ENCODE results near the gene SH3RF1. TPM values are rescaled to one million over a fixed set of nuclear protein-coding genes. Genes with fewer than 3 reads are reported as not detected.

The SH3RF1 gene
- total RNA-seq, 2 experiments from 2014 or later: 0.19 to 0.24 TPM

DNA sequence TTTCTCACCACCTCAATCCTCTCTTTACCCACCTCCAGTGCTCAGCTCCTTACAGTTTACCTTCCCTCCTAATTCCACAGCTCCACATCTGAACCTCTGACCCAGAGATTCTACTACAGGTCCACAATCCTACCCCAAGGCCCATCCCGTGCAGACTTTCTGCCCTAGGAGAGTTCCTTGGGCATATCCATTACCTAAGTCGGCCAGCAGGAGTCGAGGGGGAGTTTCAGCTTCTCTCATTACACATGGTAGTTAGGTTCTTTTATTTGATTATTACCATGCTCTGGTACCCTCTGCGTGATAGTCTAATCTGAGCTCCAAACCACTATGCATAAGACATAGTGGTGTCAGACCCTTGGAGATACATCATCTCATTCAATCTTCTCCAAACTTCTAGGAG is 117.9 kb downstream of the SH3RF1 start:
- no peak for DNase-seq
- ChIA-PET POLR2A (no interaction called here), CTCF (no interaction called here)
- Mint-ChIP-seq H3K27ac (no peak overlapping the region), H3K27me3 (peaks cover 8% of the 10 kb centered on the region), H3K9me3 (no peaks in the 10 kb centered on the region), H3K4me3 (no peak overlapping the region), H3K36me3 (no peaks in the 10 kb centered on the region), H3K4me1 (ENCODE audit: low read depth) (no peaks in the 10 kb centered on the region)
- intact Hi-C loops (cut with micrococcal nuclease): no loop called here

DNA sequence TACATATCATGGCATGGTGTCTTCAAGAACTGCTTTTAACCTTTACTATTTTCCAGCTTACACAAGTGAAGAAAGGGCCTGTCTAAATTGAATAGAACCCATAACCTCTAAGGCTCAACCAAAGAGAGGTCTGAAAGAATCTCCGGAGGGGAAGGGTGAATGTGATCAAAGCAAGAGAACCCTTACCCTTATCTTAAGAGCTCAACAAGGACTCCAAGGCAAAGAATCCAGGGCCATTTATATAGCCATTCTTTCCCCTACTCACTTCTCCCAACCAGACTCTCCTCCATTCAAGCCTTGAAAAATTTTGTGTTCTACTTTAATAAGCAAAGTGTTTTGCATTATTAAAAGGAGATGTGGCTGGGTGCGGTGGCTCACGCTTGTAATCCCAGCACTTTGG is 118.7 kb downstream of the SH3RF1 start:
- Mint-ChIP-seq H3K36me3 (no peaks in the 10 kb centered on the region), H3K4me3 (no peak overlapping the region)

DNA sequence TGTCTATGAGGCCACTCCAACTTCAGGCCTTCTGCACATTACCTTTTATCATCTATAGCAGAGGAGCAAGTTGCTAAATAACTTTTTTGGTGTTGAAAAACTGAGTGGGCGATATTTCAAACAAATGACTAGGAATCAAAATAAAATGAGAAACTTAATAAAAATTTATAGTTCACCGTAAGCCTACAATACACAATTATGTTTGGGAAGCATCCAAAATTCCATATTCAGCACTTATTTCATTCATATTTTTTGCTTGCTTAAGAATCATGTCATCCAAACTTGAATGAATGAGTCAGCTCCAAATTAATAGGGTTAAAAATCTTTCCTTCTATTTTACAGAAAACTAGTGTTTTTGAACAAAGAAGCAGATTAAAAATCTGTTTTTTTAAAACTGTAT is 119.1 kb downstream of the SH3RF1 start:
- Mint-ChIP-seq H3K9me3 (no peaks in the 10 kb centered on the region), H3K4me1 (ENCODE audit: low read depth) (no peaks in the 10 kb centered on the region), H3K4me3 (no peak overlapping the region), H3K27me3 (peaks cover 7% of the 10 kb centered on the region), H3K27ac (no peak overlapping the region), H3K36me3 (no peaks in the 10 kb centered on the region)
- no peak for DNase-seq
- ChIA-PET CTCF (no interaction called here), POLR2A (no interaction called here)
- intact Hi-C loops (cut with micrococcal nuclease): no loop called here

More for the DNA sequence above, 118.7 kb downstream of the SH3RF1 start:
- ChIA-PET CTCF (no interaction called here), POLR2A (no interaction called here)
- no peak for DNase-seq
- Mint-ChIP-seq H3K27ac (no peak overlapping the region), H3K27me3 (peaks cover 8% of the 10 kb centered on the region), H3K4me1 (ENCODE audit: low read depth) (no peaks in the 10 kb centered on the region), H3K9me3 (no peaks in the 10 kb centered on the region)
- intact Hi-C loops (cut with micrococcal nuclease): no loop called here

DNA sequence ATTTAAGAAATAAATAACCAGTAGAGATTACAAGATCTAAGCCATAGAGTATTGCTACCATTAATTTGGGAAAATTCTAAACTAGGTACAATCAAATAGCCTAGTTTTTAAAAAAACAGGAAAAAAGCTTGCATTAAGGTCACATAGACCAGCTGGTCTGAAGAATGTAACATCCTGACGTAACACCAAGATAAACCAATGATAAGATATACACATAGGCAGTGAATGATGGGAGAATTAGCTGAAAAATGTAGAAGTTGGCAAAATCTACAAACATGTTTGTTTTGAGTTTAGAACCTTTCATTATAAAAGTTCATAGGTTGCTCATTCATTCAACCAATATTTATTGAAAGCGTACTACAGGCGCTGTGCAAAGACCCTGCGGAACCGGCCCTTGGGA is 120.0 kb downstream of the SH3RF1 start:
- Mint-ChIP-seq H3K27ac (no peak overlapping the region), H3K36me3 (no peaks in the 10 kb centered on the region), H3K4me1 (ENCODE audit: low read depth) (no peaks in the 10 kb centered on the region), H3K4me3 (no peak overlapping the region), H3K9me3 (no peaks in the 10 kb centered on the region), H3K27me3 (peaks cover 3% of the 10 kb centered on the region)
- POLR2A ChIA-PET: no interaction called here
- no peak for DNase-seq
- intact Hi-C loops (cut with micrococcal nuclease): no loop called here
- CTCF ChIA-PET: no interaction called here

DNA sequence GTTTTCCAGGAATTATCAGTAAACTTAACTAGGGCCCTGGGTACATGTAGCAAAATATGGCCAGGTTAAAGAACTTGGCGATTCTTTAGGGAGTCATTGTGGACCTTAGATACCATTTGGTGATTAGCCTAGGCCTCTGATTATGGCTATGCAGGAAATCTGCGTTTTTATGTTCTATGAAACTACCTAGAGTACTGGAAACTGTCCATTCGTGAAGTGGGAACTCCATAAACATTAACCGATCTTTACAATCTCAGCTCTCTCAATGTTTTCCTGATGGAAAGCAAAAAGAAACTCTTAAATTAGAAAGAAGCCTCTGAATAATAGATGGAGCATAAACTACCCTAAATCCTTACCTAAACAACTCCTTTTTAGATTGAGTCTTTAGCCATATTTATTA is 121.9 kb downstream of the SH3RF1 start:
- Mint-ChIP-seq H3K4me3 (no peak overlapping the region), H3K9me3 (no peaks in the 10 kb centered on the region), H3K36me3 (no peaks in the 10 kb centered on the region), H3K27me3 (no peaks in the 10 kb centered on the region), H3K27ac (no peak overlapping the region), H3K4me1 (ENCODE audit: low read depth) (no peaks in the 10 kb centered on the region)
- intact Hi-C loops (cut with micrococcal nuclease): no loop called here
- ChIA-PET POLR2A (no interaction called here), CTCF (no interaction called here)
- DNase-seq: no peak

DNA sequence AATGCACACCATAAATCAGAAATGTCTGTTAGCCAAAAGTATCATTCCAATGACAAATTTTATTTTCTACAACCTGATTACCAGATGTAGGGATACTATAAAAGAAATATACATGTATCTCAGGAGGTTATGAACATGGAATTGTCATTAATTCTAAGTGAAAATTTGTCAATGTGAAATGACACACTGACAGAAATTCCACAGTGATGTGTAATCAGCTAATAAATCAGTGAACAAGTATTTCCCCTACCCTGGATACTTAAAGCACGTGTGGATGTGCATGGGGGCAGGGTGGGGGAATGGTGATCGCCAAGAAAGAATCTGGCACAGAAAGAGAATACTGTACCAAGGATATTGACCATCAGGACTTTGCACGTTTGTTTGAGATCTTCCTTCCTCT is 123.6 kb downstream of the SH3RF1 start:
- POLR2A ChIA-PET: no interaction called here
- CTCF ChIA-PET: no interaction called here
- no peak for DNase-seq
- Mint-ChIP-seq H3K4me1 (ENCODE audit: low read depth) (no peaks in the 10 kb centered on the region), H3K4me3 (no peak overlapping the region), H3K36me3 (no peaks in the 10 kb centered on the region), H3K27me3 (peaks cover 6% of the 10 kb centered on the region), H3K9me3 (no peaks in the 10 kb centered on the region), H3K27ac (no peak overlapping the region)
- intact Hi-C loops (cut with micrococcal nuclease): no loop called here

DNA sequence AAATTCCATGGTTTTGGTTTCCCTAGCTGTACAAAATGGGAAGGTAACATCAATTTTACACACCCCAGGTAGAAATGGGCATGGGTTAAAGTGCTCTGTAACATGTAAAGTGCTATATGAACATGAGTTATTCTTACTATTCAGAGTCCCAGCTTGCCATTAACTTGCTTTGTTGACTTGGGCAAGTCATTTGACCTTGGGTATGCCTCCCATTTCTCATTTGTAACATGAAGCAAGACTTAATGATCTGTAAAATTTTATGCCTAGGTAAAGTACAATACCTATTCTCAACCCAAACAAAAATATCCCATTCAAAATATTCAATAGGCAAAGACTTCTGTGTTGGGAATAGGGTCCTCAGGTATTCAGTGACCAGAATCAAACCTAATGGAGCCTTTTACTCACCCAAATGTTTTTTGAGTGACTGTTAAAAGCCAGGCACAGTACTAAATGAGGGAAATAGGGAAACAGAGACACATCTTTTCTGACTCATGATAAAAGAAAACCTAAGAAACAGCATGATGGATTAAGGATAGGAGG is 126.6 kb downstream of the SH3RF1 start:
- H3K4me1 Mint-ChIP-seq (ENCODE audit: low read depth): no peaks in the 10 kb centered on the region
- ChIA-PET CTCF (no interaction called here), POLR2A (no interaction called here)
- no peak for DNase-seq
- H3K9me3 Mint-ChIP-seq: no peaks in the 10 kb centered on the region
- intact Hi-C loops (cut with micrococcal nuclease): no loop called here
- no peak overlapping the region for H3K4me3 Mint-ChIP-seq
- peaks cover 6% of the 10 kb centered on the region for H3K27me3 Mint-ChIP-seq
- H3K27ac Mint-ChIP-seq: no peak overlapping the region
- H3K36me3 Mint-ChIP-seq: no peaks in the 10 kb centered on the region

DNA sequence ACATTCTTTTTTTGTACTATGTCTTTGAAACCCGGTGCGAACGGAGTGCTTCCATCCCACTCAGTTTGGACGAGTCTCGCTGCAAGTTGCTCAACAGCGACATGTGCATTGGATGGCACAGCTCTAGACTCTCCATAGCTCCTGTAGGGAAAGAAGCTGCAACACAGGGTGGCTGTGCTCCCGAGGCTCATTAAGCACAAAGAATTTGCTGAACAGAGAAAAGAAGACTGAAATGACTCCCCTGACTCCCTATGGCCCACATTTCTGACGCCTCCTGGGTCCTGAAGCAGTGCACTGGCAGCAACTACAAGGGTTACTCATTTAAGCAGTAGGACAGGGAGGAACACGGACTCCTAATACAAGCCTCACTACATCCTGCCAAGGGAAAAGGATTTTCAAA is 127.4 kb downstream of the SH3RF1 start:
- intact Hi-C loops (cut with micrococcal nuclease): no loop called here
- Mint-ChIP-seq H3K36me3 (no peaks in the 10 kb centered on the region), H3K27ac (no peak overlapping the region), H3K27me3 (peaks cover 6% of the 10 kb centered on the region), H3K4me1 (ENCODE audit: low read depth) (no peaks in the 10 kb centered on the region), H3K4me3 (no peak overlapping the region), H3K9me3 (no peaks in the 10 kb centered on the region)
- DNase-seq: no peak
- CTCF ChIA-PET: no interaction called here
- POLR2A ChIA-PET: no interaction called here

DNA sequence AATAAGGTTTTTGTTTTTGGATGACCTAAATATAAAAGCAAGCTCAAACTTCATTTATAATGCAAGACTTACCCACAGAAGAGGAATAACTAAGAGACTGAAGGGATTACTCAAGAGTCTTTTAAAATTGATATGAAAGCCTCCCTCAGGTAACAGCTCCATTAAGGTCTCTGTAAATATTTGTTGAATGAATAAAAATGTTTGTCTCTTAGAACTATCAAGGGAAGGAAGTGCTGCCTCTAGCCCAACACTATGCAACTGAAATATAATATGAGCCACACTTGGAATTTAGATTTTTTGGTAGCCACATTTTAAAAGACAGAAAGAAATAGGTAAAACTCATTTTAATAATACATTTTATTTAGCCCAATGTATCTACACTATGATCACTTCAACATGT is 127.8 kb downstream of the SH3RF1 start:
- no peak for DNase-seq
- intact Hi-C loops (cut with micrococcal nuclease): no loop called here
- H3K4me1 Mint-ChIP-seq (ENCODE audit: low read depth): no peaks in the 10 kb centered on the region
- ChIA-PET CTCF (no interaction called here), POLR2A (no interaction called here)
- no peak overlapping the region for H3K27ac Mint-ChIP-seq
- no peak overlapping the region for H3K4me3 Mint-ChIP-seq
- H3K9me3 Mint-ChIP-seq: no peaks in the 10 kb centered on the region
- H3K27me3 Mint-ChIP-seq: peaks cover 6% of the 10 kb centered on the region
- H3K36me3 Mint-ChIP-seq: no peaks in the 10 kb centered on the region

DNA sequence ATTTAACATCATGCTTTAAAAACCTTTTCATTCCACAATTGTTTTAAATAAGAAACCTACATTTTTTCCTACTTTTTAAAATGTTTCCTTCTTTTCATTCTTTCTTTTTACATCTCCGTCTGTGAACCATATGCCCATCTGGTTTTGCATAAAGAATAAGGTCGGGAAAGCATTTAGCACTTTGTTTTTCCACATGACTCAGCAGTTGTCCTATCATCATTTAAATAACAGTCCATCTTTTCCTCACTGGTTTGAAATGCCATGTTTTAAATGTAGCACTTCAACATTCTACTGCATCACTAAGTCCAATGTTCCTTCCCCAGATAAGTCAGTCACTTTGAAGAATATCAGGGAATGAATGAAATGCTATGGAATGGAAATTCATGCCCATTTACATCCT is 128.4 kb downstream of the SH3RF1 start:
- CTCF ChIA-PET: no interaction called here
- POLR2A ChIA-PET: no interaction called here

DNA sequence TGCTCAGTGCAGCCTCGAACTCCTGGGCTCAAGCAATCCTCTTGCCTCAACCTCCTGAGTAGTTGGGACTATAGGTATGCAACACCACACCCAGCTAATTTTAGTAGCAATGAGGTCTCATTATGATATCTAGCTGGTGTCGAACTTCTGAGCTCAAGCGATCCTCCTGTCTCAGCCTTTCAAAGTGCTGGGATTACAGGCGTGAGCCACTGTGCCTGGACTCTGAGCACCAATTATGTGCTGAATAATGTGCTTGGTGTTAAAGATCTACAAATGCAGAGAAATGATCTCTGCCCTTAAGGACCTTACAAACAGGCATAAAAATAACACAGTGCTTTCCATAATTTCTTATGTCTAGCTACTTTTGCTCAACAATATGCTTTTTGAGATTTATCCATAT is 131.7 kb downstream of the SH3RF1 start:
- intact Hi-C loops (cut with micrococcal nuclease): no loop called here
- no peak overlapping the region for H3K27ac Mint-ChIP-seq
- CTCF ChIA-PET: no interaction called here
- H3K4me3 Mint-ChIP-seq: no peak overlapping the region
- H3K36me3 Mint-ChIP-seq: no peaks in the 10 kb centered on the region
- H3K27me3 Mint-ChIP-seq: peaks cover 9% of the 10 kb centered on the region
- DNase-seq: no peak
- no peaks in the 10 kb centered on the region for H3K9me3 Mint-ChIP-seq
- POLR2A ChIA-PET: no interaction called here
- H3K4me1 Mint-ChIP-seq (ENCODE audit: low read depth): no peaks in the 10 kb centered on the region

More for the DNA sequence above, 128.4 kb downstream of the SH3RF1 start:
- Mint-ChIP-seq H3K4me1 (ENCODE audit: low read depth) (no peaks in the 10 kb centered on the region), H3K4me3 (no peak overlapping the region), H3K9me3 (no peaks in the 10 kb centered on the region), H3K27me3 (peaks cover 6% of the 10 kb centered on the region), H3K36me3 (no peaks in the 10 kb centered on the region), H3K27ac (no peak overlapping the region)
- no peak for DNase-seq
- intact Hi-C loops (cut with micrococcal nuclease): no loop called here

DNA sequence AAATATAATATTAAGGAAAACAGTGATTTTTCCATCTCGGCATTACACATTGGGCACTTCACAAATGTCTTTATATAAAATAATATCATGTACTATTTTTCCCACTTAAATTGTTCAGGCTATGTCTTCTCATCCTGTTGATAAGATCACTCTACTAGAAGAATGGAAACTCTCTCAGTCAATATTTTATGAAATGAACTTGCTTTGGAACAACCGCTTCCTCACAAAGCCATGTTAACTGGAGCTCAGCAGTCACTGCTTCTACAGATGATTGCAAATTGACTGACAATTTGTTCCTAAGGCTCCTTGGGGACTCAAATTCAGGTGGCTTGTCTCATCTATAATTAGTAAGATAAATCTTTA is 133.2 kb downstream of the SH3RF1 start:
- Mint-ChIP-seq H3K36me3 (no peaks in the 10 kb centered on the region), H3K4me1 (ENCODE audit: low read depth) (no peaks in the 10 kb centered on the region), H3K9me3 (no peaks in the 10 kb centered on the region), H3K4me3 (no peak overlapping the region), H3K27ac (no peak overlapping the region), H3K27me3 (peaks cover 3% of the 10 kb centered on the region)
- intact Hi-C loops (cut with micrococcal nuclease): no loop called here
- no peak for DNase-seq
- ChIA-PET CTCF (no interaction called here), POLR2A (no interaction called here)

DNA sequence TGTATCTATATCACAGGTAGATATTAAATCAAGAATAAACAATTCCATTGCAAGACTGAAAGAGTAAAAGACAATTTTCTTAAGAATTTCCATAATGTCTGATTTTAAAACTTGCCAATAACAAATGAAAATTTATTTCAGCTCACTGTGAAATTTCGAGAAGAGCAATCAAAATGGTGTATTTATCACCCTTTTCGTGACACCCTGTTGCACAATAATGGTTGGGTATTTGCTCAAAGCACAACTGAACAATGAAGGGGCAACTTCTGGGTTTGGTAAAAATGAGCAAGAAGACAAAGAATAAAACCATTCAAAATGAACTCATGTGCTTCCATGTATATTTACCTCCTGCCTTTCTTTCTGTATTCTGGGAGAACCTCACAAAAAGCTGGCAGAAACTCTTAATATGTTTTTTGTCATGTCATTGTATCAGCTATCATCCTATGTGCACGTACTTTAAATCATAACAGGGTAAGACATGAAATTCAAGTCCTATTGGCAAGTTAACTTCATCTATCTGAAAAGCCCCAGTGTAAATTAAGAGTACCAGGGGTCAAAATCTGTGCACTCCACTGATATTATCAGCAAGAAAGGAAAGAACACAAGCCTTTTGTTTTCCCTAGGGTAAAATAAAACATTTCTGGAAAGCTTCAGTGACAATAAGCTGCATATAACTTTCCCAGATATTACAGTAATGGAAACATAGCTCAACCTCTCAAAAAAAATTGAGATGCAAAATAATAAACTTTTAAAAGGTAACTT is 133.8 kb downstream of the SH3RF1 start:
- H3K36me3 Mint-ChIP-seq: no peaks in the 10 kb centered on the region
- H3K4me1 Mint-ChIP-seq (ENCODE audit: low read depth): no peaks in the 10 kb centered on the region
- POLR2A ChIA-PET: no interaction called here
- no peaks in the 10 kb centered on the region for H3K9me3 Mint-ChIP-seq
- CTCF ChIA-PET: no interaction called here
- no peak overlapping the region for H3K4me3 Mint-ChIP-seq
- peaks cover 3% of the 10 kb centered on the region for H3K27me3 Mint-ChIP-seq
- no peak for DNase-seq
- H3K27ac Mint-ChIP-seq: no peak overlapping the region
- intact Hi-C loops (cut with micrococcal nuclease): no loop called here

Measured in activated CD4-positive, alpha-beta memory T cell treated with anti-CD3 and anti-CD28 coated beads for 36 hours (primary cell).